CD14-positive monocyte (primary cell): ENCODE data around the gene UST. TPM values are rescaled to one million over a fixed set of nuclear protein-coding genes. Genes with fewer than 3 reads are reported as not detected.

Experiments
- DNase-seq, 3 donors: peaks; one replicate each; pipeline ENCODE4 v3.0.0-alpha.2; 2011 to 2022
- H2AFZ ChIP-seq: 2 replicates; pipeline ENCODE4 v1.6.0; 2012; ENCODE audit warnings: mild to moderate bottlenecking, low read depth, low read length, inconsistent platforms; ENCODE audit not compliant: insufficient read depth, poor library complexity, severe bottlenecking
- H3K27ac ChIP-seq, 2 donors: 1 replicate in 1 of 2; 2 replicates in 1 of 2; pipeline ENCODE4 v1.5.1; 2012 to 2013; ENCODE audit warnings: low read length in 2 of 2, control low read depth in 1 of 2, inconsistent platforms in 1 of 2, low read depth in 1 of 2, mild to moderate bottlenecking in 1 of 2
- H3K27me3 ChIP-seq, 2 donors: one replicate each; pipeline versions ENCODE4 v1.6.0 to v1.6.1; 2011 to 2013; ENCODE audit warnings: low read length in 2 of 2; ENCODE audit not compliant: control insufficient read depth in 2 of 2, insufficient read depth in 2 of 2
- H3K36me3 ChIP-seq, 2 donors: replicated peaks in 1 of 2; 1 replicate in 1 of 2; 2 replicates in 1 of 2; pipeline versions ENCODE4 v1.5.1 to v1.6.1; 2012 to 2013; ENCODE audit warnings: low read length in 2 of 2, control low read depth in 1 of 2, inconsistent platforms in 1 of 2, mild to moderate bottlenecking in 1 of 2; ENCODE audit not compliant: insufficient read depth in 2 of 2, control insufficient read depth in 1 of 2
- H3K4me1 ChIP-seq, 2 donors: 1 replicate in 1 of 2; 2 replicates in 1 of 2; pipeline versions ENCODE4 v1.5.1 to v1.6.1; 2012 to 2013; ENCODE audit warnings: low read length in 2 of 2, control low read depth in 1 of 2, inconsistent platforms in 1 of 2, mild to moderate bottlenecking in 1 of 2, moderate library complexity in 1 of 2; ENCODE audit not compliant: insufficient read depth in 2 of 2, control insufficient read depth in 1 of 2
- H3K4me2 ChIP-seq: replicated peaks from 2 replicates; pipeline ENCODE3; 2012; ENCODE audit warnings: low read length, moderate library complexity, mild to moderate bottlenecking; ENCODE audit not compliant: poor library complexity, severe bottlenecking; ENCODE audit errors: extremely low read depth
- H3K4me3 ChIP-seq, 3 experiments: fragments of 200-600 bp in 1 of 3; sonication (generic) in 1 of 3; replicated peaks in 1 of 3; 1 replicate in 2 of 3; 2 replicates in 1 of 3; pipeline ENCODE4 v1.5.1; 2011 to 2013; ENCODE audit warnings: low read length in 3 of 3, mild to moderate bottlenecking in 3 of 3, control low read depth in 2 of 3, low read depth in 2 of 3, inconsistent platforms in 1 of 3, moderate library complexity in 1 of 3
- H3K79me2 ChIP-seq: 2 replicates; pipeline ENCODE4 v1.6.0; 2012; ENCODE audit warnings: mild to moderate bottlenecking, control low read depth, inconsistent platforms, low read length, moderate library complexity; ENCODE audit not compliant: insufficient read depth
- H3K9ac ChIP-seq: 2 replicates; pipeline ENCODE4 v1.6.0; 2017; ENCODE audit warnings: low read length, mild to moderate bottlenecking; ENCODE audit not compliant: insufficient read depth, poor library complexity, severe bottlenecking
- H3K9me3 ChIP-seq, 2 donors: replicated peaks in 1 of 2; 1 replicate in 1 of 2; 2 replicates in 1 of 2; pipeline versions ENCODE4 v1.5.1 to v1.6.1; 2012 to 2013; ENCODE audit warnings: low read length in 2 of 2, control low read depth in 1 of 2; ENCODE audit not compliant: control insufficient read depth in 1 of 2, insufficient read depth in 1 of 2
- H4K20me1 ChIP-seq: 2 replicates; pipeline ENCODE4 v1.6.0; 2012; ENCODE audit warnings: mild to moderate bottlenecking, low read length, control low read depth, moderate library complexity; ENCODE audit not compliant: insufficient read depth
- H3K27ac Mint-ChIP-seq, 7 donors: one replicate each; pipeline ENCODE4 v1.8.0; 2020; ENCODE audit warnings: mild to moderate bottlenecking in 7 of 7, mixed read lengths in 7 of 7, moderate library complexity in 6 of 7, inconsistent platforms in 2 of 7
- H3K27me3 Mint-ChIP-seq, 3 donors: one replicate each; pipeline ENCODE4 v1.8.0; 2021 to 2022; ENCODE audit warnings: low read depth in 3 of 3, mild to moderate bottlenecking in 3 of 3, mixed read lengths in 3 of 3, moderate library complexity in 3 of 3, inconsistent platforms in 1 of 3
- H3K36me3 Mint-ChIP-seq, 2 donors: one replicate each; pipeline ENCODE4 v1.8.0; 2020; ENCODE audit warnings: mixed read lengths in 2 of 2, inconsistent platforms in 1 of 2, mild to moderate bottlenecking in 1 of 2
- H3K4me1 Mint-ChIP-seq: one replicate; pipeline ENCODE4 v1.8.0; 2020; ENCODE audit warnings: mild to moderate bottlenecking, mixed read lengths
- H3K4me3 Mint-ChIP-seq, 2 donors: one replicate each; pipeline ENCODE4 v1.8.0; 2020; ENCODE audit warnings: mild to moderate bottlenecking in 2 of 2, mixed read lengths in 2 of 2, moderate library complexity in 1 of 2
- H3K9me3 Mint-ChIP-seq, 7 donors: one replicate each; pipeline ENCODE4 v1.8.0; 2020 to 2022; ENCODE audit warnings: mixed read lengths in 7 of 7, mild to moderate bottlenecking in 6 of 7, moderate library complexity in 6 of 7, inconsistent platforms in 2 of 7
- WGBS: methylation state at CpG from one replicate; pipeline ENCODE4 v1.1.5; 2013; ENCODE audit warnings: missing lambda C conversion rate; ENCODE audit not compliant: insufficient coverage; 5-methylcytosine and 5-hydroxymethylcytosine counted together
- intact Hi-C, 2 donors: fragments of 100-400 bp; cut with micrococcal nuclease; formaldehyde crosslinking; loops; one replicate each; pipeline versions ENCODE4 v1.15.0 to v1.15.1; 2023
- polyA plus RNA-seq, 3 donors: library from polyadenylated mRNA; depleted of rRNA in 1 of 3; unstranded in 2 of 3; stranded (reverse) in 1 of 3; fragments of 300-500 nt in 2 of 3; fragments of >200 nt in 1 of 3; fragmentation: Illumina TruSeq in 2 of 3; gene quantifications; 1 replicate in 2 of 3; 2 replicates in 1 of 3; pipeline ENCODE4 v1.2.3, GENCODE V29; 2012 to 2021
- TF ChIP-seq, protein P1 (sequence below): fragments of 200-600 bp; IDR thresholded peaks from one replicate; pipeline ENCODE4 v1.8.0; 2022; ENCODE audit warnings: antibody characterized with exemption, mild to moderate bottlenecking

The UST gene
- polyA plus RNA-seq, 3 donors, result 0.33 to 0.53 (median 0.48) TPM

DNA sequence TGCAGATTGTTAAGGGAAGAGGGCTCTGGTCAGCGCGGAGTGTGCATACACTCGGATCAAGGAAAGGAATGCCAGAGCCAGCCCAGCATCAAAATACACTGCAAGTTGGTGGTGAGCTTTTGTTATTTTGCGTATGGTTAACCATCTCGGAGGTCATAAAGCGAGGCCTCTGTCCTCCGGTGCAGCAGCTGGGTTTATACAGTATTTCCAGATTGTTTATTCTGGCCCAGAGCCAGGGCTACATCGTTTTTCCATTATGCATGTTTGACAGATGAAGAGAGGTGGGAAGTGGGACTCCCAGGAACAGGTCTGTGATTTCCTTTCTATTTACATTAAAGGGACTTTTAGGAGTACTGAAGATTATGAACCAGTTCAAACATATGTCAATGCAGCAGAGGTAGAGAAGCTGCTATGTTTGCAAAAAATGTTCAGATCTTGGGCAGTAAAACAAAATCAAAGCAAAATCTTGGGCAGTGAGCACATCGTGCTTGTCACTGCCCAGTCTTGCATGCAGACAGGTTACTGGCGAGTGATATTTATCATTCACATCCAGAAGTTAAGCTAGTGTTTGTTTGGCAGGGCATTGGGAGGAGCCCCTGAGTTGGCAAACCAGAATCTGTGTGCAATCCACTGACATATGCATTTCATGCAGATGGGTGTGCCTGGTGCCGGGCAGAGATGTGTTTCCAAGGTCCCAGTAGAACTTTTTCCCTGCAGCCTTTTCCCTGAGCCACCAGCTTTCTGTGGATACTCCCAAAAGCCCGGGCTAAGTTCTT is 314.3 kb downstream of the UST start:
- Histone ChIP-seq H3K27ac (no peak overlapping the region), H3K79me2 (no peaks in the 10 kb centered on the region), H4K20me1 (no peaks in the 10 kb centered on the region), H3K27me3 (no peaks in the 10 kb centered on the region), H2AFZ (no peak overlapping the region), H3K9me3 (no peaks in the 10 kb centered on the region), H3K4me1 (peaks cover 23 to 32% of the 10 kb centered on the region in 2 donors), H3K36me3 (no peaks in the 10 kb centered on the region), H3K9ac (no peak overlapping the region), H3K4me3 (no peak overlapping the region), H3K4me2 (no peak overlapping the region)
- 89% methylated on average over 7 of the region's 12 CpGs for WGBS
- DNase-seq, result no peak
- H3K9me3 Mint-ChIP-seq, result no peaks in the 10 kb centered on the region
- peak overlapping the region in 1 of 7 donors; percentile 46 for H3K27ac Mint-ChIP-seq
- TF ChIP-seq, protein P1, sequence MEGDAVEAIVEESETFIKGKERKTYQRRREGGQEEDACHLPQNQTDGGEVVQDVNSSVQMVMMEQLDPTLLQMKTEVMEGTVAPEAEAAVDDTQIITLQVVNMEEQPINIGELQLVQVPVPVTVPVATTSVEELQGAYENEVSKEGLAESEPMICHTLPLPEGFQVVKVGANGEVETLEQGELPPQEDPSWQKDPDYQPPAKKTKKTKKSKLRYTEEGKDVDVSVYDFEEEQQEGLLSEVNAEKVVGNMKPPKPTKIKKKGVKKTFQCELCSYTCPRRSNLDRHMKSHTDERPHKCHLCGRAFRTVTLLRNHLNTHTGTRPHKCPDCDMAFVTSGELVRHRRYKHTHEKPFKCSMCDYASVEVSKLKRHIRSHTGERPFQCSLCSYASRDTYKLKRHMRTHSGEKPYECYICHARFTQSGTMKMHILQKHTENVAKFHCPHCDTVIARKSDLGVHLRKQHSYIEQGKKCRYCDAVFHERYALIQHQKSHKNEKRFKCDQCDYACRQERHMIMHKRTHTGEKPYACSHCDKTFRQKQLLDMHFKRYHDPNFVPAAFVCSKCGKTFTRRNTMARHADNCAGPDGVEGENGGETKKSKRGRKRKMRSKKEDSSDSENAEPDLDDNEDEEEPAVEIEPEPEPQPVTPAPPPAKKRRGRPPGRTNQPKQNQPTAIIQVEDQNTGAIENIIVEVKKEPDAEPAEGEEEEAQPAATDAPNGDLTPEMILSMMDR, result no peak
- H3K36me3 Mint-ChIP-seq, result no peaks in the 10 kb centered on the region
- intact Hi-C loops, result no loop called here
- peaks cover 38% of the 10 kb centered on the region for H3K4me1 Mint-ChIP-seq
- H3K4me3 Mint-ChIP-seq, result peak overlapping the region in 1 of 2 donors; percentile 88
- H3K27me3 Mint-ChIP-seq, result peaks cover 4 to 9% (median 8%) of the 10 kb centered on the region in 3 donors

DNA sequence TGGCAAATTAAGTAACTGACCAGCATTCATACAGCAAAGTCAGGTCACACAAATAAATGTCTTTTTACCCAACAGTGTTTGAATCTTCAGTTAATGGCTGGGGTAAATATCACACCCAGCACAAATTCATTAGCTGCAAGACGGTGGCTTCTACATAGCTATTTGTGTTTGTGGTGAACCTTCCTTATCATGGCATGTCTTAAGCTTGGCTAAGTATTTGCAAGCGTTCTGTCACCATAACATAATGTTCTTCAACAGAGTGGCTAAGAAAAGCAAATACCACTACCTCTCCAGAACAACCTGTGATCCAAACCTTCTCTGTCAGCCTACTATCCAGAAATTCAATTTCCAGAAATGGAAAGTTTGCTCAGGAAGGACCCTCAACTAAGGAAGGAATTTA is 315.1 kb downstream of the UST start:
- intact Hi-C loops, result no loop called here
- no peak overlapping the region for H3K4me2 ChIP-seq
- H3K27ac ChIP-seq, result no peak overlapping the region
- H3K4me1 Mint-ChIP-seq, result peaks cover 45% of the 10 kb centered on the region
- H3K4me3 ChIP-seq, result no peak overlapping the region
- H3K36me3 Mint-ChIP-seq, result no peaks in the 10 kb centered on the region
- no peaks in the 10 kb centered on the region for H3K9me3 Mint-ChIP-seq
- TF ChIP-seq, protein P1, result no peak
- H3K27me3 Mint-ChIP-seq, result peaks cover 4 to 10% (median 8%) of the 10 kb centered on the region in 3 donors
- no peak for DNase-seq
- H3K9ac ChIP-seq, result no peak overlapping the region
- no peaks in the 10 kb centered on the region for H3K9me3 ChIP-seq
- no peaks in the 10 kb centered on the region for H3K27me3 ChIP-seq
- H3K79me2 ChIP-seq, result no peaks in the 10 kb centered on the region
- no peak overlapping the region for H3K27ac Mint-ChIP-seq
- no peaks in the 10 kb centered on the region for H4K20me1 ChIP-seq
- no peak overlapping the region for H2AFZ ChIP-seq
- H3K36me3 ChIP-seq, result no peaks in the 10 kb centered on the region
- peaks cover 31 to 39% of the 10 kb centered on the region in 2 donors for H3K4me1 ChIP-seq
- WGBS, result no CpG with 5 or more reads among the region's 2 CpGs
- no peak overlapping the region for H3K4me3 Mint-ChIP-seq
